Ectodermal cell (in vitro differentiated cells): ENCODE measurements around the gene LRCH3.

Experiments
- H3K27ac ChIP-seq: 2 replicates; pipeline ENCODE4 v1.7.0; 2013; ENCODE audit warnings: mild to moderate bottlenecking, low read depth, low read length; ENCODE audit not compliant: insufficient read depth, poor library complexity, severe bottlenecking
- H3K27me3 ChIP-seq: 2 replicates; pipeline ENCODE4 v1.7.0; 2013; ENCODE audit warnings: mild to moderate bottlenecking, low read length; ENCODE audit not compliant: insufficient read depth, control insufficient read depth, poor library complexity, severe bottlenecking
- H3K36me3 ChIP-seq: one replicate; pipeline ENCODE4 v1.7.0; 2013; ENCODE audit warnings: low read length; ENCODE audit not compliant: control insufficient read depth, insufficient read depth
- H3K4me1 ChIP-seq: one replicate; pipeline ENCODE4 v1.7.0; 2013; ENCODE audit warnings: low read length; ENCODE audit not compliant: control insufficient read depth, insufficient read depth
- H3K4me3 ChIP-seq: 2 replicates; pipeline ENCODE4 v1.7.0; 2013; ENCODE audit warnings: low read depth, low read length, control low read depth; ENCODE audit not compliant: insufficient read depth
- H3K9me3 ChIP-seq: 2 replicates; pipeline ENCODE4 v1.7.0; 2013; ENCODE audit warnings: mild to moderate bottlenecking, low read length, moderate library complexity; ENCODE audit not compliant: control insufficient read depth
- whole genome bisulfite sequencing, 2 experiments: methylation state at CpG; one replicate each; pipeline ENCODE4 v1.1.7; 2013; ENCODE audit warnings: missing lambda C conversion rate in 2 of 2; 5-methylcytosine and 5-hydroxymethylcytosine counted together

LRCH3 gene

DNA sequence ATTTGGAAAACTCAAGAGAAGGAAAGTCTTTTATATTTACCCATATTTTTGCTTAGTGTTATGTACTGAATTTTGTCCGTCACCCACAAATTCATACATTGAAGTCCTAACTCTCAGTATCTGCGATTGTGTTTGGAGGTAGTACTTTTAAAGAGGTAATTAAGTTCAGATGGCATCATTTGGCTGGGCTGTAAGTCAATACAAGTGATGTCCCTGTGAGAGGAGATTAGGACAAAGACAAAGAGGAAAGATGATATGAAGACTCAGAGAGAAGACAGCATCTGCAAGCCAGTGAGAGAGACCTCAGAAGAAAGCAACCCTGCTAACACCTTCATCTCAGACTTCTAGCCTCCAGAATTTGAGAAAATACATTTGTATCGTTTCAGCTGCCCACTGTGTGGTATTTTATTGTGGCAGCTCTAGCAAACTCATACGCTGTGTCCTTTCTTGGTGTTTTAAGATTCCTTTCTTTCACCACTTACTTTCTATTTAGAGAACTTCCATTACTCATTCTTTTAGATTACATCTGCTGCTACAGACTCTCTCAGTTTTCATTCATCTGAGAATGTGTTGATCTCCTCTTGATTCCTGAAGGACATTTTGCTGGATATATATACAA, 17.0 kb downstream of the LRCH3 start:
- Histone ChIP-seq H3K4me1 (no peaks in the 10 kb centered on the region), H3K4me3 (no peak overlapping the region), H3K9me3 (no peaks in the 10 kb centered on the region), H3K27me3 (no peaks in the 10 kb centered on the region), H3K36me3 (no peaks in the 10 kb centered on the region), H3K27ac (no peak overlapping the region)
- WGBS, 2 experiments = 88 to 91% methylated on average over 3 to 4 of the region's 4 CpGs

- Histone ChIP-seq H3K27me3 (no peaks in the 10 kb centered on the region), H3K4me1 (no peaks in the 10 kb centered on the region), H3K36me3 (no peaks in the 10 kb centered on the region), H3K9me3 (no peaks in the 10 kb centered on the region), H3K4me3 (no peak overlapping the region), H3K27ac (no peak overlapping the region)
- 46 to 52% methylated on average over 2 of the region's 2 CpGs for WGBS, 2 experiments
Measured at GRCh38 chr3:197809356-197810020, 18.4 kb downstream of the LRCH3 start.

- H3K9me3 ChIP-seq = no peaks in the 10 kb centered on the region
- WGBS, 2 experiments = 95 to 98% methylated on average over 5 of the region's 6 CpGs
- no peak overlapping the region for H3K27ac ChIP-seq
- H3K4me1 ChIP-seq = no peaks in the 10 kb centered on the region
- H3K27me3 ChIP-seq = no peaks in the 10 kb centered on the region
- H3K4me3 ChIP-seq = no peak overlapping the region
- H3K36me3 ChIP-seq = no peaks in the 10 kb centered on the region
Measured at GRCh38 chr3:197810901-197811300, 19.8 kb downstream of the LRCH3 start.

- Histone ChIP-seq H3K4me3 (no peak overlapping the region), H3K27ac (no peak overlapping the region), H3K27me3 (no peaks in the 10 kb centered on the region), H3K4me1 (no peaks in the 10 kb centered on the region), H3K9me3 (no peaks in the 10 kb centered on the region), H3K36me3 (no peaks in the 10 kb centered on the region)
- 89 to 95% methylated on average over 3 of the region's 3 CpGs for WGBS, 2 experiments
Measured at GRCh38 chr3:197811343-197811742, 20.3 kb downstream of the LRCH3 start.

DNA sequence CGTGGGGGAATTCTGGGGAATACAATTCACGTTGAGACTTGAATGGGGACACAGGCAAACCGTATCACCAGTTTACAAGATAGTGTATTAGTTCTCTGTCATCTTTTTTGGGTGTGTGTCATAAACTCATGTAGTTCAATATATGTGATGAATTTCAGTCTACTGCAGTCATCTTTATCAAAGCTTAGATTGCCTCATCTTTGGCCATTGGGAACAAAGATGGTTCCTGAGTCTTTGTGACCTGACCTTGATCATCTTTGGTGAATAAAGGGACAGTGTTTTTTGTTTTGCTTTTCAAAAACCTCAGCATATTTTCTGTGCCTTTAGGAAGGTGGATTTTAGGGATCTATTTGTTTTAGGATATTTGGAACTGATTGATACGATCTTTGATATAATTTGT, 23.3 kb downstream of the LRCH3 start:
- Histone ChIP-seq H3K4me1 (no peaks in the 10 kb centered on the region), H3K9me3 (no peaks in the 10 kb centered on the region), H3K27me3 (no peaks in the 10 kb centered on the region), H3K27ac (no peak overlapping the region), H3K4me3 (no peak overlapping the region), H3K36me3 (no peaks in the 10 kb centered on the region)
- 78 to 91% methylated on average over 3 to 4 of the region's 4 CpGs for WGBS, 2 experiments

- no peaks in the 10 kb centered on the region for H3K27me3 ChIP-seq
- no peaks in the 10 kb centered on the region for H3K9me3 ChIP-seq
- no peaks in the 10 kb centered on the region for H3K4me1 ChIP-seq
- H3K4me3 ChIP-seq = no peak overlapping the region
- H3K27ac ChIP-seq = no peak overlapping the region
- H3K36me3 ChIP-seq = peaks cover 12% of the 10 kb centered on the region
- WGBS, 2 experiments = 94 to 97% methylated on average over 8 of the region's 8 CpGs
Measured at GRCh38 chr3:197820550-197821335, 29.7 kb downstream of the LRCH3 start.

GRCh38 chr3:197829397-197830045, 38.5 kb downstream of the LRCH3 start:
- 97 to 100% methylated on average over 1 to 3 of the region's 3 CpGs for WGBS, 2 experiments
- Histone ChIP-seq H3K36me3 (peaks cover 24% of the 10 kb centered on the region), H3K27ac (no peak overlapping the region), H3K4me1 (no peaks in the 10 kb centered on the region), H3K4me3 (no peak overlapping the region), H3K9me3 (no peaks in the 10 kb centered on the region), H3K27me3 (no peaks in the 10 kb centered on the region)

- H3K27me3 ChIP-seq = no peaks in the 10 kb centered on the region
- no peak overlapping the region for H3K27ac ChIP-seq
- 85 to 90% methylated on average over 6 of the region's 6 CpGs for WGBS, 2 experiments
- no peak overlapping the region for H3K4me3 ChIP-seq
- H3K4me1 ChIP-seq = no peaks in the 10 kb centered on the region
- H3K9me3 ChIP-seq = no peaks in the 10 kb centered on the region
- H3K36me3 ChIP-seq = peaks cover 25% of the 10 kb centered on the region
Measured at GRCh38 chr3:197830308-197830966, 39.4 kb downstream of the LRCH3 start.

DNA sequence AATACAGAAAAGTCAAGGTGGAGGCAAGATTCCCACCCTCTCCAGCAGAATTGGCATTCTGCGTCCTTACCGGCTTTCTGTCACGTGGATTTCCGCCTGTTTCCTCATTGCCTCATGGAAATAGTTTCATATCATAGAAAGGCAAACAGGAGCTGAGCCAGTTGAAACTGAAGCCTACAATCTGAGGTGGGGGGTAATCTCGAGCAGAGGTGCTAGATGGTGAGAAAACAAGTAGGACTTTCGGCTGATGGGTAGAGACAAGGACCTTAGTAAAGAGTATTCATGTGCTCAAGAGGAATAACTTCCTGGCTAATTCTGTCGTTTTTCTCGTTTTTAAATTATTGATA, 39.9 kb downstream of the LRCH3 start:
- Histone ChIP-seq H3K4me3 (no peak overlapping the region), H3K27ac (no peak overlapping the region), H3K27me3 (no peaks in the 10 kb centered on the region), H3K4me1 (no peaks in the 10 kb centered on the region), H3K9me3 (no peaks in the 10 kb centered on the region), H3K36me3 (peaks cover 30% of the 10 kb centered on the region)
- WGBS, 2 experiments = 96 to 98% methylated on average over 8 of the region's 8 CpGs
